ENCODE results near the gene WWOX.

WWOX gene

GRCh38 chr16:78490847-78491246 lies 391.4 kb downstream of the WWOX start:
- no peak for TF ChIP-seq CREB5 (CRISPR knock-in tag; IDR thresholded peaks at IDR 0.05; ENCODE audit: low read depth)
- no peak for TF ChIP-seq TOX (CRISPR knock-in tag; IDR thresholded peaks at IDR 0.05; ENCODE audit: borderline replicate concordance)
- no peak for TF ChIP-seq GLIS3 (CRISPR knock-in tag; IDR thresholded peaks at IDR 0.05)
- ATAC-seq: no peak

DNA sequence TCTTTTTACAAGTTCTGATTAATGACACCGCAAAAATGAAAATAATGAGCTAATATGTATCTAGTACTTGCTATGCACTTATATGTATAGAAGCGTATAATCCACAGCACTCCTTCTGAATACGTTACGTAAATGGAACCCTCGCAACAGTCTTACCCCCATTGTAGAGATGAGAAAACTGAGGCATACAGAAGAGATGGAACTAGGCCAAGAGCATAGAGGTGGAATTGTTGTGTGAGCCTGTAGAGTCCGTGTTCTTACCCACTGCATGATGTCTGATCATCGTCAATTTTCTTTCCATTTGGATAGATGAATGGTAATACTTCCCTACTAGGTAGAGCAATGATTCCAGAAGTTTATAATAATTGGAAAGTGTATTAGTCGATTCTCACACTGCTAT lies 394.1 kb downstream of the WWOX start:
- TF ChIP-seq ARNTL (CRISPR knock-in tag; IDR thresholded peaks at IDR 0.05; ENCODE audit: borderline replicate concordance, low read depth): no peak
- TF ChIP-seq POU6F1 (CRISPR knock-in tag; IDR thresholded peaks at IDR 0.05; ENCODE audit: borderline replicate concordance, low read depth): no peak
- no peak for TF ChIP-seq ZFP3 (CRISPR knock-in tag; IDR thresholded peaks at IDR 0.05)
- TF ChIP-seq TOX (CRISPR knock-in tag; IDR thresholded peaks at IDR 0.05; ENCODE audit: borderline replicate concordance): no peak
- no peak for TF ChIP-seq GLIS3 (CRISPR knock-in tag; IDR thresholded peaks at IDR 0.05)
- no peak for TF ChIP-seq CREB5 (CRISPR knock-in tag; IDR thresholded peaks at IDR 0.05; ENCODE audit: low read depth)
- no peak for TF ChIP-seq ZNF8 (CRISPR knock-in tag; IDR thresholded peaks at IDR 0.05)
- TF ChIP-seq, protein P1, sequence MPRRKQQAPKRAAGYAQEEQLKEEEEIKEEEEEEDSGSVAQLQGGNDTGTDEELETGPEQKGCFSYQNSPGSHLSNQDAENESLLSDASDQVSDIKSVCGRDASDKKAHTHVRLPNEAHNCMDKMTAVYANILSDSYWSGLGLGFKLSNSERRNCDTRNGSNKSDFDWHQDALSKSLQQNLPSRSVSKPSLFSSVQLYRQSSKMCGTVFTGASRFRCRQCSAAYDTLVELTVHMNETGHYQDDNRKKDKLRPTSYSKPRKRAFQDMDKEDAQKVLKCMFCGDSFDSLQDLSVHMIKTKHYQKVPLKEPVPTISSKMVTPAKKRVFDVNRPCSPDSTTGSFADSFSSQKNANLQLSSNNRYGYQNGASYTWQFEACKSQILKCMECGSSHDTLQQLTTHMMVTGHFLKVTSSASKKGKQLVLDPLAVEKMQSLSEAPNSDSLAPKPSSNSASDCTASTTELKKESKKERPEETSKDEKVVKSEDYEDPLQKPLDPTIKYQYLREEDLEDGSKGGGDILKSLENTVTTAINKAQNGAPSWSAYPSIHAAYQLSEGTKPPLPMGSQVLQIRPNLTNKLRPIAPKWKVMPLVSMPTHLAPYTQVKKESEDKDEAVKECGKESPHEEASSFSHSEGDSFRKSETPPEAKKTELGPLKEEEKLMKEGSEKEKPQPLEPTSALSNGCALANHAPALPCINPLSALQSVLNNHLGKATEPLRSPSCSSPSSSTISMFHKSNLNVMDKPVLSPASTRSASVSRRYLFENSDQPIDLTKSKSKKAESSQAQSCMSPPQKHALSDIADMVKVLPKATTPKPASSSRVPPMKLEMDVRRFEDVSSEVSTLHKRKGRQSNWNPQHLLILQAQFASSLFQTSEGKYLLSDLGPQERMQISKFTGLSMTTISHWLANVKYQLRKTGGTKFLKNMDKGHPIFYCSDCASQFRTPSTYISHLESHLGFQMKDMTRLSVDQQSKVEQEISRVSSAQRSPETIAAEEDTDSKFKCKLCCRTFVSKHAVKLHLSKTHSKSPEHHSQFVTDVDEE (CRISPR knock-in tag; IDR thresholded peaks at IDR 0.05): no peak
- TF ChIP-seq ESRRG (CRISPR knock-in tag; IDR thresholded peaks at IDR 0.05): no peak
- TF ChIP-seq ZNF70 (CRISPR knock-in tag; IDR thresholded peaks at IDR 0.05): no peak
- TF ChIP-seq BACH2 (CRISPR knock-in tag; IDR thresholded peaks at IDR 0.05; ENCODE audit: borderline replicate concordance): no peak
- no peak for TF ChIP-seq TCF4 (CRISPR knock-in tag; IDR thresholded peaks at IDR 0.05; ENCODE audit: borderline replicate concordance)
- TF ChIP-seq, protein P2, sequence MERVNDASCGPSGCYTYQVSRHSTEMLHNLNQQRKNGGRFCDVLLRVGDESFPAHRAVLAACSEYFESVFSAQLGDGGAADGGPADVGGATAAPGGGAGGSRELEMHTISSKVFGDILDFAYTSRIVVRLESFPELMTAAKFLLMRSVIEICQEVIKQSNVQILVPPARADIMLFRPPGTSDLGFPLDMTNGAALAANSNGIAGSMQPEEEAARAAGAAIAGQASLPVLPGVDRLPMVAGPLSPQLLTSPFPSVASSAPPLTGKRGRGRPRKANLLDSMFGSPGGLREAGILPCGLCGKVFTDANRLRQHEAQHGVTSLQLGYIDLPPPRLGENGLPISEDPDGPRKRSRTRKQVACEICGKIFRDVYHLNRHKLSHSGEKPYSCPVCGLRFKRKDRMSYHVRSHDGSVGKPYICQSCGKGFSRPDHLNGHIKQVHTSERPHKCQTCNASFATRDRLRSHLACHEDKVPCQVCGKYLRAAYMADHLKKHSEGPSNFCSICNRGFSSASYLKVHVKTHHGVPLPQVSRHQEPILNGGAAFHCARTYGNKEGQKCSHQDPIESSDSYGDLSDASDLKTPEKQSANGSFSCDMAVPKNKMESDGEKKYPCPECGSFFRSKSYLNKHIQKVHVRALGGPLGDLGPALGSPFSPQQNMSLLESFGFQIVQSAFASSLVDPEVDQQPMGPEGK (CRISPR knock-in tag; IDR thresholded peaks at IDR 0.05; ENCODE audit: borderline replicate concordance): no peak
- no peak for TF ChIP-seq PPARA (CRISPR knock-in tag; IDR thresholded peaks at IDR 0.05; ENCODE audit: borderline replicate concordance)
- no peak for TF ChIP-seq OSR1 (CRISPR knock-in tag; IDR thresholded peaks at IDR 0.05)
- no peak for TF ChIP-seq ZNF565 (CRISPR knock-in tag; conservative IDR thresholded peaks at IDR 0.05; ENCODE audit: low read depth)
- no peak for TF ChIP-seq SNAI2 (CRISPR knock-in tag; IDR thresholded peaks at IDR 0.05)
- ATAC-seq: no peak

DNA sequence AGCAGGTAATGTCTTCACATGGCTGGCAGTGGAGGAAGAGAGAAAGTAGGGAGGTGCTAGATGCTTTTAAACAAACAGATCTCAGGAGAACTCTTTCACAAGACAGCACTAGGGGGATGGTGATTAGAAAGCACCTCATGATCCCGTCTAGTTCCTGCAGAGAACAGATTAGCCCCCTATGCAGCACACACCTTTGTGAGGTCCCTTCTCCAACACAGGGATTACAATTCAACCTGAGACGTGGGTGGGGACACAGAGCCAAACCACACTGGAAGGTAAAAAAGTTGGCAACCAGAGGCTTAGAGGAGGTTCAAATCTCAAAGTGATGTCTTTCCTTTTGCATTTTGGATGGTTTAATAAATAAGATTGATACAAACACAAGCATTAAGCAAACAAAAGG lies 394.7 kb downstream of the WWOX start:
- ATAC-seq: no peak
- TF ChIP-seq CREB5 (CRISPR knock-in tag; IDR thresholded peaks at IDR 0.05; ENCODE audit: low read depth) (no peak), OSR1 (CRISPR knock-in tag; IDR thresholded peaks at IDR 0.05) (no peak), CSDC2 (CRISPR knock-in tag; IDR thresholded peaks at IDR 0.05) (no peak), PPARA (CRISPR knock-in tag; IDR thresholded peaks at IDR 0.05; ENCODE audit: borderline replicate concordance) (no peak), POU6F1 (CRISPR knock-in tag; IDR thresholded peaks at IDR 0.05; ENCODE audit: borderline replicate concordance, low read depth) (no peak), TOX (CRISPR knock-in tag; IDR thresholded peaks at IDR 0.05; ENCODE audit: borderline replicate concordance) (no peak), ZFP30 (CRISPR knock-in tag; IDR thresholded peaks at IDR 0.05) (no peak), ESRRG (CRISPR knock-in tag; IDR thresholded peaks at IDR 0.05) (no peak), ZC3H10 (CRISPR knock-in tag; IDR thresholded peaks at IDR 0.05) (no peak), GLIS3 (CRISPR knock-in tag; IDR thresholded peaks at IDR 0.05) (no peak), TCF4 (CRISPR knock-in tag; IDR thresholded peaks at IDR 0.05; ENCODE audit: borderline replicate concordance) (no peak), BACH2 (CRISPR knock-in tag; IDR thresholded peaks at IDR 0.05; ENCODE audit: borderline replicate concordance) (no peak), ZFP3 (CRISPR knock-in tag; IDR thresholded peaks at IDR 0.05) (no peak), ARNTL (CRISPR knock-in tag; IDR thresholded peaks at IDR 0.05; ENCODE audit: borderline replicate concordance, low read depth) (no peak)
- TF ChIP-seq, protein P3, sequence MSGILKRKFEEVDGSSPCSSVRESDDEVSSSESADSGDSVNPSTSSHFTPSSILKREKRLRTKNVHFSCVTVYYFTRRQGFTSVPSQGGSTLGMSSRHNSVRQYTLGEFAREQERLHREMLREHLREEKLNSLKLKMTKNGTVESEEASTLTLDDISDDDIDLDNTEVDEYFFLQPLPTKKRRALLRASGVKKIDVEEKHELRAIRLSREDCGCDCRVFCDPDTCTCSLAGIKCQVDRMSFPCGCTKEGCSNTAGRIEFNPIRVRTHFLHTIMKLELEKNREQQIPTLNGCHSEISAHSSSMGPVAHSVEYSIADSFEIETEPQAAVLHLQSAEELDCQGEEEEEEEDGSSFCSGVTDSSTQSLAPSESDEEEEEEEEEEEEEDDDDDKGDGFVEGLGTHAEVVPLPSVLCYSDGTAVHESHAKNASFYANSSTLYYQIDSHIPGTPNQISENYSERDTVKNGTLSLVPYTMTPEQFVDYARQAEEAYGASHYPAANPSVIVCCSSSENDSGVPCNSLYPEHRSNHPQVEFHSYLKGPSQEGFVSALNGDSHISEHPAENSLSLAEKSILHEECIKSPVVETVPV (CRISPR knock-in tag; IDR thresholded peaks at IDR 0.05): no peak

Measured in SK-N-SH treated with all-trans-retinoic acid at 6 μM for 48 hours (cell line).